Common myeloid progenitor, CD34-positive (primary cell): ENCODE data around the gene KRT1.

Experiments
- CTCF ChIA-PET: fragments of 350-600 bp; sonication (Branson Sonifier 250); formaldehyde crosslinking; loops from one replicate; lab custom pipeline; 2021; ENCODE audit warnings: antibody characterized with exemption; lab: Charles Lee
- POLR2A ChIA-PET: fragments of 350-600 bp; sonication (Branson Sonifier 250); formaldehyde crosslinking; loops from one replicate; lab custom pipeline; 2021; ENCODE audit warnings: antibody characterized with exemption; lab: Charles Lee
- DNase-seq, 3 donors: peaks; one replicate each; pipeline versions ENCODE4 v3.0.0 to v3.0.0-alpha.2; 2013
- H3K27ac ChIP-seq, 2 experiments: 1 replicate in 1 of 2; 2 replicates in 1 of 2; pipeline ENCODE4 v1.7.0; 2013; ENCODE audit warnings: inconsistent platforms in 2 of 2, low read length in 2 of 2, mild to moderate bottlenecking in 2 of 2, low read depth in 1 of 2, moderate library complexity in 1 of 2; ENCODE audit not compliant: severe bottlenecking in 2 of 2, insufficient read depth in 1 of 2, poor library complexity in 1 of 2
- H3K27me3 ChIP-seq, 5 experiments: replicated peaks in 2 of 5; 1 replicate in 3 of 5; 2 replicates in 2 of 5; pipeline versions ENCODE4 v1.6.1 to v1.7.0; 2013; ENCODE audit warnings: low read length in 4 of 5, mild to moderate bottlenecking in 2 of 5, moderate library complexity in 2 of 5, inconsistent platforms in 1 of 5; ENCODE audit not compliant: insufficient read depth in 5 of 5, control insufficient read depth in 4 of 5
- H3K36me3 ChIP-seq, 4 experiments: 1 replicate in 2 of 4; 2 replicates in 2 of 4; pipeline versions ENCODE4 v1.6.1 to v1.7.0; 2013; ENCODE audit warnings: low read length in 3 of 4, control low read depth in 1 of 4, mild to moderate bottlenecking in 1 of 4; ENCODE audit not compliant: control insufficient read depth in 4 of 4, insufficient read depth in 4 of 4
- H3K4me1 ChIP-seq, 4 experiments: 1 replicate in 3 of 4; 2 replicates in 1 of 4; pipeline versions ENCODE4 v1.6.1 to v1.7.1; 2013; ENCODE audit warnings: low read length in 3 of 4, mild to moderate bottlenecking in 3 of 4, control low read depth in 1 of 4, inconsistent platforms in 1 of 4, moderate library complexity in 1 of 4; ENCODE audit not compliant: control insufficient read depth in 4 of 4, insufficient read depth in 4 of 4; ENCODE audit errors: control extremely low read depth in 1 of 4
- H3K4me3 ChIP-seq, 7 experiments: 1 replicate in 4 of 7; 2 replicates in 3 of 7; pipeline versions ENCODE4 v1.5.1 to v1.7.0; 2013; ENCODE audit warnings: mild to moderate bottlenecking in 7 of 7, low read length in 6 of 7, moderate library complexity in 6 of 7, inconsistent platforms in 2 of 7, low read depth in 2 of 7, control low read depth in 1 of 7; ENCODE audit not compliant: insufficient read depth in 4 of 7, control insufficient read depth in 1 of 7; ENCODE audit errors: extremely low read depth in 1 of 7
- H3K9me3 ChIP-seq, 5 experiments: 1 replicate in 4 of 5; 2 replicates in 1 of 5; pipeline versions ENCODE4 v1.6.1 to v1.7.1; 2013; ENCODE audit warnings: low read length in 4 of 5, mild to moderate bottlenecking in 2 of 5, inconsistent platforms in 1 of 5, low read depth in 1 of 5, moderate library complexity in 1 of 5; ENCODE audit not compliant: control insufficient read depth in 4 of 5, insufficient read depth in 2 of 5; ENCODE audit errors: control extremely low read depth in 1 of 5
- WGBS: methylation state at CpG from one replicate; pipeline ENCODE4 v1.1.5; 2013; ENCODE audit not compliant: insufficient coverage; 5-methylcytosine and 5-hydroxymethylcytosine counted together

Gene KRT1

DNA sequence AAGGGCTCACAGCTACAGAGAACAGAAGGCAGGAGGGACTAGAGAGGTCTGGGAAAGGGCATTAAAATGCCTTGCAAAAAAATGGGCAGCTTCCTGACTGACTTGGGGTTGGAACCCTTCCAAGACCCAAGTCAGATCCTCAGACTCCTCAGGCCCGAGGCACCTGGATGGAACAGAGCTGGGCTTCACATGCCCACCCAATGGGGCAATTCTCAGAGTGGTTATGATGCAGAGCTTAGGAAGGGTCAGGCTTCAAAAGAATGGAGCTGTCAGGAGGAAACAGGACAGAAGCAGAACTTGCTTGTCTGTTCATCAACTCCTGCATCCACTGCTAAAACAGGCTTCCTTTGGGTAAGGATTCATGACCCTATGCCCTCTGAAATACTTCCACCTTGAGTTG is 9.7 kb upstream of the KRT1 start:
- CTCF ChIA-PET: interaction anchor here (1.0 to 2.2 kb wide), 2 partner anchors 33 to 56 kb away, joined by 3 to 6 read pairs; no protein-coding TSS in a partner anchor
- 71% methylated on average over 1 of the region's 1 CpG for WGBS
- POLR2A ChIA-PET: no interaction called here
- no peak for DNase-seq
- no peaks in the 10 kb centered on the region for H3K9me3 ChIP-seq
- peaks cover 0 to 31% (median 1%) of the 10 kb centered on the region in 5 experiments for H3K27me3 ChIP-seq
- H3K36me3 ChIP-seq: no peaks in the 10 kb centered on the region
- no peak overlapping the region for H3K4me3 ChIP-seq
- H3K4me1 ChIP-seq: peaks cover 0 to 22% (median 8%) of the 10 kb centered on the region in 4 experiments
- H3K27ac ChIP-seq: no peak overlapping the region

DNA sequence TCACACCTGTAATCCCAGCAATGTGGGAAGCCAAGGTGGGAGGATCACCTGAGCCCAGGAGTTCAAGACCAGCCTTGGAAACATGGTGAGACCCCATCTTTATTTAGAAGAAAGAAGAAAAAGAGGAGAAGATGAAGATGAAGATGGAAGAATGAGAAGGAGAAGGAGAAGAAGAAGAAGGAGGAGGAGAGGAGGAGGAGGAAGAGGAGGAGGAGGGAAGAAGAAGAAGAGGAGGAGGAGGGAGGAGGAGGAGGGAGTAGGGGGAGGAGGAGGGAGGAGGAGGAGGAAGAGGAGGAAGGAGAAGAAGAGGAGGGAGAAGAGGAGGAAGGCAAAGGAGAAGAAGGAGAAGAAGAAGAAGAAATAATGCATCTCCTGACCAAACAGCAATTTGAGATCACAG is 9.0 kb upstream of the KRT1 start:
- H3K27me3 ChIP-seq: peaks cover 0 to 27% (median 1%) of the 10 kb centered on the region in 5 experiments
- H3K9me3 ChIP-seq: no peaks in the 10 kb centered on the region
- ChIA-PET CTCF (no interaction called here), POLR2A (no interaction called here)
- DNase-seq: no peak
- no peaks in the 10 kb centered on the region for H3K36me3 ChIP-seq
- H3K4me1 ChIP-seq: peaks cover 0 to 22% (median 8%) of the 10 kb centered on the region in 4 experiments
- H3K4me3 ChIP-seq: no peak overlapping the region
- H3K27ac ChIP-seq: no peak overlapping the region

DNA sequence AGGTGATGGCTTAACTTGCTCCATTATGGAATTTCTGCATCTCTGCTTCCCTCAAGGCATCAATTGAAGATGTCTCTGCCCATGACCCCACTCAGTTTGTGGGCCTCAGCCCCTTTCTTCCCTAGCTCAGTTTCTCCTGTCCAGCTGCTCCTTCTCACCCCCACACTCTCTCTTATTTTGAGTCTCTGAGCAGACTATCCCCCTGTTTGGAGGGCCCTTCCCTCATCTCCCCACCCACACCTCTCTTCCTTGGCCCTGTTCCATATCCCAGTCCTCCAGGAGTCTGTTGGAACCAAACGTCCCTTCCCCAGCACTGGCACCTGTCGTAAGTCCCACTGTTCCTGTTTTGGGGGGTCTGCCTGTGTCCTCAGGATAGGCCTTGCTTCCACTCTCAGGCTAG is 8.3 kb upstream of the KRT1 start:
- H3K4me3 ChIP-seq: no peak overlapping the region
- H3K27me3 ChIP-seq: peaks cover 0 to 27% (median 1%) of the 10 kb centered on the region in 5 experiments
- no peak for DNase-seq
- 88% methylated on average over 2 of the region's 2 CpGs for WGBS
- no peak overlapping the region for H3K27ac ChIP-seq
- H3K9me3 ChIP-seq: no peaks in the 10 kb centered on the region
- ChIA-PET CTCF (interaction anchor here (0.7 to 1.6 kb wide), 2 partner anchors 9 to 10 kb away, joined by 3 to 5 read pairs; no protein-coding TSS in a partner anchor), POLR2A (no interaction called here)
- peaks cover 0 to 22% (median 8%) of the 10 kb centered on the region in 4 experiments for H3K4me1 ChIP-seq
- H3K36me3 ChIP-seq: no peaks in the 10 kb centered on the region

DNA sequence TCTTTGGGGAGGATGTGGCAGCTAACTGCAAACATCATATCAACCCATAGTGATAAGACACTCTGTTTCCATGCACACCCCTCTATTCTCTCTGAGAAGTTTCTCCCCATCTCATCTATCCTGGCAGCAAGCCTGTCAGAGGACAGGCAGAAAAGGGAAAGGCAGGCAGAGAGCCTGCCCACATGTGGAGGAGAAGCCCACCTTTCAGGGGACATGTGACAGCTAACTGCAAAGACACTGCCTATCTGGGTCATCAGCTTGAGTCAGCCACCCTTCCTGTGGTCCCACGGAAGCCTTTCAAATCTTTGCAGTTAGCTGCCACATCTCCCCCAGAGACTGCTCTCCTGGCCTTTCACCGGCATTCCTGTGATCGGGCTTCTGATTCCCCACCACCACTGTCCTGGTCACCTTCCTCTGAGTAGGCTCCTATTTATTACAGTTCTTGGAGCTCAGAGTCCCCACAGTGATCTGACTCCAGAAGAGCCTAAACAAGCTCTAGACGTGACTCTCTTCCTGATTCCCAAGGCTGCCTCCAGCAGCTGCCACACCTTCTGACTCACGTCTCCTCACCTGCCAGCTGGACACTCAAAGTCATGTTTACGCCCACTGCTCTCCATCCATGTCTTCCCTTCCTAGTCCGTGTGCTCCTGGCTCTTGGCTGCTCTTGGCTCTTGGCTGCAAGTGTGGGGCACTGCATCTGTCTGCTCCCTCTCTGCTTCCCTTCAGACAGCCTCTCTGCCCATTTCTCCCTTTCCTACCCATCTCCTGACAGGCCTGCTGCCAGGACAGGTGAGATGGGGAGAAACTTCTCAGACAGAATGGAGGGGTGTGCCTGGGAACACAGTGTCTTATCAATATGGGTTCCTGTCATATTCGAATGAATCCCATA is 7.5 kb upstream of the KRT1 start:
- WGBS: 87% methylated on average over 8 of the region's 8 CpGs
- Histone ChIP-seq H3K27me3 (peaks cover 0 to 27% (median 1%) of the 10 kb centered on the region in 5 experiments), H3K4me3 (no peak overlapping the region), H3K27ac (no peak overlapping the region), H3K9me3 (no peaks in the 10 kb centered on the region), H3K4me1 (peaks cover 0 to 22% (median 8%) of the 10 kb centered on the region in 4 experiments), H3K36me3 (no peaks in the 10 kb centered on the region)
- ChIA-PET POLR2A (no interaction called here), CTCF (interaction anchor here (0.7 to 1.6 kb wide), 2 partner anchors 9 to 10 kb away, joined by 3 to 5 read pairs; no protein-coding TSS in a partner anchor)
- DNase-seq: peak in 1 of 3 donors; percentile 19

DNA sequence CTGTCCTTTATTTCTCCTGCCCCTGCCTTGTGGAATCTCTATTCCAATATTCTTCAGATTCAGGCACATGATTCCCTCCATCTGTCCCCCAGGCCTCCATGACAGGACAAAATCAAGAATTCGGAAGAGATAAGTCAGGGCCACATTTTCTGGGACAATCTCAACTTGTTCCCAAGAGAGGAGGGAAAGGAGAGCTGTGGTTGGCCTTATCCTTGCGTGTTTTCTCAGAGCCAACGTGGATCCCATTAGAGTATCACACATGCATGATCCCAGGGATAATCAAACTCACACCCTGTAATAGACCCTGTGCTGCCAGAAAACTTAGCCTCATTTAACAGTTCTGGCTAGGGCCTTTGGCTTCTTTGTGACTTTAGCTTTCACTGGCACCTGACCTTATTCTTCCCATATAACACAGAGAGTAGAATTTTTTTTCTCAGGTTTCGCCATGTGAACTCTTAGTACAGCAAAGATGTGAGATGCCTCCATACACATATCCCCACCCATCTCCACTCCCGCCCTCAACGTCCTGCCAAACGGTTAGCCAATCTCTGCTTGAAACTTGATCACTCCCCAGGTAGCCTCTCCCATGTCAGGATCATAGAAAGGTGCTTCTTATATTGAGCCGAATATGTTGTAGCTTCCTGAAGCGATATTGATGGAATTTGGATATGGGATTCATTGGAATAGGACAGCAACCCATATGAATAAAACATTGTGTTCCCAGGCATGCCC is 6.7 kb upstream of the KRT1 start:
- Histone ChIP-seq H3K36me3 (no peaks in the 10 kb centered on the region), H3K4me1 (peaks cover 0 to 22% (median 8%) of the 10 kb centered on the region in 4 experiments), H3K27me3 (peaks cover 0 to 22% (median 0%) of the 10 kb centered on the region in 5 experiments), H3K27ac (no peak overlapping the region), H3K9me3 (no peaks in the 10 kb centered on the region), H3K4me3 (no peak overlapping the region)
- WGBS: 100% methylated on average over 3 of the region's 9 CpGs
- DNase-seq: no peak
- ChIA-PET POLR2A (no interaction called here), CTCF (interaction anchor here (1.6 kb wide), 1 partner anchor 8 kb away, joined by 5 read pairs; no protein-coding TSS in a partner anchor)

DNA sequence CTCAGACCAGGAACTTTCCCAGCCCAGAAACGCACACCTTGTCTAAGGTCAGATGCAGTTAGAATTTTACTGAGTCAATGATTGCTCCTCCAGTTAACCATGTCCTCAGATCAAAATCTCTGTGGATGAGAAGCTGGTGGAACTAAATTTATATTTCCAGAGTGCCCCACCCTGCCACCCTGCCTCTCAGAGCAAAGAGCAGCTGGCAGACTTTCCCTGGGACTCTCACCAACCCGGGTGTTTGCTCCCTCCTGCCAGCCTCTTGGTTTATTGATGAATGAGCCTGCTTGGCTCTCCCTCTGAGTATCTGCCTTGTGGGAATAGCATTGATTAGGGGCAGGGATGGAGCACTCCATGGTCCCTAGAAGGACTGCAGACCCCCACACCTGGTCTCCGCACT is 5.9 kb upstream of the KRT1 start:
- Histone ChIP-seq H3K27ac (no peak overlapping the region), H3K4me3 (no peak overlapping the region), H3K9me3 (no peaks in the 10 kb centered on the region), H3K4me1 (peaks cover 0 to 23% (median 10%) of the 10 kb centered on the region in 4 experiments), H3K36me3 (no peaks in the 10 kb centered on the region), H3K27me3 (peaks cover 0 to 22% (median 0%) of the 10 kb centered on the region in 5 experiments)
- WGBS: 100% methylated on average over 2 of the region's 3 CpGs
- POLR2A ChIA-PET: no interaction called here
- CTCF ChIA-PET: no interaction called here
- DNase-seq: no peak
